ENCODE results near the gene SLIT3.

SLIT3 gene

GRCh38 chr5:169063316-169063953 is 237.5 kb downstream of the SLIT3 start:
- FAIRE-seq = no peak
- DNase-seq (ENCODE audit: extremely low spot score, insufficient read length, low read depth) = no peak

- FAIRE-seq (no peak), DNase-seq (ENCODE audit: extremely low spot score, insufficient read length, low read depth) (no peak)
These were observed 238.2 kb downstream of the SLIT3 start for GRCh38 chr5:169062690-169063089.

- FAIRE-seq (no peak), DNase-seq (ENCODE audit: extremely low spot score, insufficient read length, low read depth) (no peak)
These were observed 246.4 kb downstream of the SLIT3 start for GRCh38 chr5:169054506-169054905.

- FAIRE-seq = no peak
These were observed 248.7 kb downstream of the SLIT3 start for GRCh38 chr5:169052207-169052606.

GRCh38 chr5:169051351-169051750 is 249.6 kb downstream of the SLIT3 start:
- FAIRE-seq (no peak), DNase-seq (ENCODE audit: extremely low spot score, insufficient read length, low read depth) (no peak)

More at GRCh38 chr5:169052207-169052606, 248.7 kb downstream of the SLIT3 start:
- DNase-seq (ENCODE audit: extremely low spot score, insufficient read length, low read depth) = no peak

- no peak for FAIRE-seq
- DNase-seq (ENCODE audit: extremely low spot score, insufficient read length, low read depth) = no peak
These were observed 250.3 kb downstream of the SLIT3 start for GRCh38 chr5:169050636-169051035.

- DNase-seq (ENCODE audit: extremely low spot score, insufficient read length, low read depth) (no peak), FAIRE-seq (no peak)
These were observed 250.8 kb downstream of the SLIT3 start for GRCh38 chr5:169050146-169050571.

GRCh38 chr5:169049712-169050111 is 251.2 kb downstream of the SLIT3 start:
- DNase-seq (ENCODE audit: extremely low spot score, insufficient read length, low read depth) (no peak), FAIRE-seq (no peak)

- no peak for DNase-seq (ENCODE audit: extremely low spot score, insufficient read length, low read depth)
- FAIRE-seq = no peak
These were observed 252.5 kb downstream of the SLIT3 start for GRCh38 chr5:169048181-169049125.

- FAIRE-seq = no peak
These were observed 256.0 kb downstream of the SLIT3 start for GRCh38 chr5:169044962-169045361.

GRCh38 chr5:169041180-169041579 is 259.8 kb downstream of the SLIT3 start:
- no peak for DNase-seq (ENCODE audit: extremely low spot score, insufficient read length, low read depth)
- no peak for FAIRE-seq

More at GRCh38 chr5:169044962-169045361, 256.0 kb downstream of the SLIT3 start:
- DNase-seq (ENCODE audit: extremely low spot score, insufficient read length, low read depth) = no peak

- no peak for DNase-seq (ENCODE audit: extremely low spot score, insufficient read length, low read depth)
- FAIRE-seq = no peak
These were observed 261.3 kb downstream of the SLIT3 start for GRCh38 chr5:169039592-169039991.

- DNase-seq (ENCODE audit: extremely low spot score, insufficient read length, low read depth) = no peak
- FAIRE-seq = no peak
These were observed 263.5 kb downstream of the SLIT3 start for GRCh38 chr5:169037466-169037865.

GRCh38 chr5:169036079-169036805 is 264.7 kb downstream of the SLIT3 start:
- FAIRE-seq (no peak), DNase-seq (ENCODE audit: extremely low spot score, insufficient read length, low read depth) (no peak)

- no peak for FAIRE-seq
- no peak for DNase-seq (ENCODE audit: extremely low spot score, insufficient read length, low read depth)
These were observed 271.2 kb downstream of the SLIT3 start for GRCh38 chr5:169029661-169030274.

- DNase-seq (ENCODE audit: extremely low spot score, insufficient read length, low read depth) = no peak
- FAIRE-seq = no peak
These were observed 271.9 kb downstream of the SLIT3 start for GRCh38 chr5:169029037-169029436.

- no peak for FAIRE-seq
- DNase-seq (ENCODE audit: extremely low spot score, insufficient read length, low read depth) = no peak
These were observed 273.4 kb downstream of the SLIT3 start for GRCh38 chr5:169027501-169028061.

GRCh38 chr5:169025491-169025890 is 275.4 kb downstream of the SLIT3 start:
- FAIRE-seq = no peak
- DNase-seq (ENCODE audit: extremely low spot score, insufficient read length, low read depth) = no peak

- FAIRE-seq = no peak
- DNase-seq (ENCODE audit: extremely low spot score, insufficient read length, low read depth) = no peak
These were observed 276.5 kb downstream of the SLIT3 start for GRCh38 chr5:169024421-169024820.

- FAIRE-seq = no peak
These were observed 278.2 kb downstream of the SLIT3 start for GRCh38 chr5:169022718-169023117.

More at GRCh38 chr5:169022718-169023117, 278.2 kb downstream of the SLIT3 start:
- no peak for DNase-seq (ENCODE audit: extremely low spot score, insufficient read length, low read depth)

Measured in GM18507 (cell line).